ENCODE results near the gene MAP3K5. TPM values are rescaled to one million over a fixed set of nuclear protein-coding genes. Genes with fewer than 3 reads are reported as not detected.

Gene MAP3K5
- total RNA-seq, 4 donors from 2014 or later: 20.8 to 31.7 (median 23.4) TPM

DNA sequence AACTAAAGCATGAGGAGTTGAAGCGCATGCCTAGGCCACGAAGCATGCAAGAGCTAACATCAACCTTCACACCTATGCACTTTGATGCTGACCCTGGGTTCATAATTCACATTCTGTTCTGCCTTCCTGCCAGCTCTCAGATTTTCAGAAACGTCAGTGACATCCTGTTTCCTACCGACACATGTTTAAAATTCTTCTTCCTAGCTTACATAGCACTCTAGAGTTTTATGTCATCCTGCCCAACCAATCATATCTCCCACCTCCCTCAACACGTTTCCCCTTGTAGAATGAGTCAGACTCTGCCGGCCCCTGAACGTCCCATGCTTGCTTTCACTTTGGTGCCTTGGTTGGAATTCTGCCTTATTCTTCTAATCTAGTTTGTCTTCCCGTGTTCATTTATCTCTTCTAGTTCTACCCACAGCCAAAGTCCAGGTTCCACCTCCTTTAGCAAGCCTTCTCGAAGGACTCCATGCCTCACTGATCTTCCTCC is 144.9 kb downstream of the MAP3K5 start:
- H3K27me3 ChIP-seq: no peaks in the 10 kb centered on the region
- ATAC-seq: peak; percentile 69
- peak overlapping the region; percentile 73 to 85 (median 78) for H3K27ac ChIP-seq
- H3K36me3 ChIP-seq: no peaks in the 10 kb centered on the region
- peak; percentile 34 for TF ChIP-seq POLR2AphosphoS5 (IDR thresholded peaks at IDR 0.05)
- TF ChIP-seq EP300 (IDR thresholded peaks at IDR 0.05): no peak
- TF ChIP-seq, protein P1, sequence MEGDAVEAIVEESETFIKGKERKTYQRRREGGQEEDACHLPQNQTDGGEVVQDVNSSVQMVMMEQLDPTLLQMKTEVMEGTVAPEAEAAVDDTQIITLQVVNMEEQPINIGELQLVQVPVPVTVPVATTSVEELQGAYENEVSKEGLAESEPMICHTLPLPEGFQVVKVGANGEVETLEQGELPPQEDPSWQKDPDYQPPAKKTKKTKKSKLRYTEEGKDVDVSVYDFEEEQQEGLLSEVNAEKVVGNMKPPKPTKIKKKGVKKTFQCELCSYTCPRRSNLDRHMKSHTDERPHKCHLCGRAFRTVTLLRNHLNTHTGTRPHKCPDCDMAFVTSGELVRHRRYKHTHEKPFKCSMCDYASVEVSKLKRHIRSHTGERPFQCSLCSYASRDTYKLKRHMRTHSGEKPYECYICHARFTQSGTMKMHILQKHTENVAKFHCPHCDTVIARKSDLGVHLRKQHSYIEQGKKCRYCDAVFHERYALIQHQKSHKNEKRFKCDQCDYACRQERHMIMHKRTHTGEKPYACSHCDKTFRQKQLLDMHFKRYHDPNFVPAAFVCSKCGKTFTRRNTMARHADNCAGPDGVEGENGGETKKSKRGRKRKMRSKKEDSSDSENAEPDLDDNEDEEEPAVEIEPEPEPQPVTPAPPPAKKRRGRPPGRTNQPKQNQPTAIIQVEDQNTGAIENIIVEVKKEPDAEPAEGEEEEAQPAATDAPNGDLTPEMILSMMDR (IDR thresholded peaks at IDR 0.05): no peak
- no peak for TF ChIP-seq POLR2A (IDR thresholded peaks at IDR 0.05)
- WGBS, 2 donors (ENCODE audit: low coverage in 1 of 2): 36 to 38% methylated on average over 9 of the region's 9 CpGs
- H3K9me3 ChIP-seq: no peaks in the 10 kb centered on the region
- peak overlapping the region in 1 of 2 donors; percentile 10 for H3K4me3 ChIP-seq
- peaks cover 9 to 53% (median 15%) of the 10 kb centered on the region in 3 donors for H3K4me1 ChIP-seq

DNA sequence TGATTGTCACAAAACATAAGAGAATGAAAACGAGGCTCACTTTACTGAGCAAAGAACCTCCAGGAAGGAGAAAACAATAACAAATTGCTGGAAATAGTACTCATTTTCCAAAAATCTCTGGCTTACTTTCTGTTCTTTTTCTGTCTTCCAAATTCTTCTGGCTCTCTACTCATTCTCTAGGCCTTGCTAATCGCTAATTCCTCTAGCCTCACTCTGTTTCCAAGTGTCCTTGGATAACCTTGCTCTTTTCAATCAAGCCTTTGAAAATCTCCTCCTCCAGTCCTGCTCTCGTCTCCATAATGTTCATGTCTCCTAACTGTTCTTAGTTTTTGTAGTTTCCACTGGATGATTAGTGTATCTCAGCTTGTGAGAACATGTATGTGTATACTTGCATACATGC is 145.9 kb downstream of the MAP3K5 start:
- Histone ChIP-seq H3K4me3 (no peak overlapping the region), H3K4me1 (peaks cover 9 to 53% (median 15%) of the 10 kb centered on the region in 3 donors), H3K27ac (peak overlapping the region; percentile 73 to 85 (median 78)), H3K27me3 (no peaks in the 10 kb centered on the region), H3K36me3 (no peaks in the 10 kb centered on the region), H3K9me3 (no peaks in the 10 kb centered on the region)
- TF ChIP-seq, protein P1 (IDR thresholded peaks at IDR 0.05): no peak
- no peak for TF ChIP-seq EP300 (IDR thresholded peaks at IDR 0.05)
- TF ChIP-seq POLR2A (IDR thresholded peaks at IDR 0.05): no peak
- TF ChIP-seq POLR2AphosphoS5 (IDR thresholded peaks at IDR 0.05): peak; percentile 68
- peak; percentile 40 for ATAC-seq
- 5 to 27% methylated on average over 3 of the region's 3 CpGs for WGBS, 2 donors (ENCODE audit: low coverage in 1 of 2)

- Histone ChIP-seq H3K36me3 (no peaks in the 10 kb centered on the region), H3K4me1 (peaks cover 9 to 53% (median 15%) of the 10 kb centered on the region in 3 donors), H3K27me3 (no peaks in the 10 kb centered on the region), H3K27ac (peak overlapping the region; percentile 62 to 75 (median 71)), H3K9me3 (no peaks in the 10 kb centered on the region), H3K4me3 (no peak overlapping the region)
- no peak for ATAC-seq
- TF ChIP-seq, protein P1 (IDR thresholded peaks at IDR 0.05): no peak
- TF ChIP-seq POLR2AphosphoS5 (IDR thresholded peaks at IDR 0.05) (no peak), POLR2A (IDR thresholded peaks at IDR 0.05) (no peak), EP300 (IDR thresholded peaks at IDR 0.05) (no peak)
- WGBS, 2 donors (ENCODE audit: low coverage in 1 of 2): 88 to 90% methylated on average over 3 to 4 of the region's 4 CpGs
Observed at GRCh38 chr6:136644597-136644952, 147.7 kb downstream of the MAP3K5 start.

DNA sequence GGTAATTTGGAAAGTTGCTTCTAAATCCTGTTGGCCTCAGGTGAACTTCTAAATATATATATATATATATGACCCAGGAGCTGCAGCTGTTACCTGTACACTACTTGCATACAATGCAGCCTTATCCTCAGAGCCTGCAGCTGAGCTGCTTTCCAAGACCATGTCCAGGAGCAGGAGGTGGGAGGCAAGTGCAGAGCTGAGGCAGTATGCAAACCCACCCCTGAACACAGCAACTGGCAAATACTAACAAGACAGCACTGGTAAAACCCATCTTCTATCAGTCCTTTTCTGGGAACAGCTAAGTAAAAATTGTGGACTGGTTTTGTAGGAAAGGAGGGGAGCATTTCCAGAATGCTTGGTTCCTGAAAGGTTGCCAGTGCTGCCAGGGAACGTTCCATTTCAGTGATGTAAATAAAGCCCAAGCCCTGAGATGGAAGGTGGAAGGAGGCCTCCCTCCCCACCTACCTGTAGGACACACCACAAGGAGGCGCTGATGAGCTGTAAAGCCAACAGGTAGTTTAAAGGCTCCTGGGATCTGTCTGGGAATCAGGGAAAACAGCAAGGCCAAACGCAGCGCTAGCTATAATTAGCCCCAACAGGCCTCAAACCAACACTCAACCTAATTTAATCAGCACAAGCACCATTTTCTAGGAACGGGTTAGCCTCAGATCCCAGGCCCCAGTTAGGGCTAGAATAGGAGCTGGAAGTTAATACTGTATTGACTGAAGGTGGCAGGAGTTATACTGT is 148.3 kb downstream of the MAP3K5 start:
- peak; percentile 89 for ATAC-seq
- Histone ChIP-seq H3K4me1 (peaks cover 9 to 53% (median 15%) of the 10 kb centered on the region in 3 donors), H3K36me3 (no peaks in the 10 kb centered on the region), H3K27me3 (no peaks in the 10 kb centered on the region), H3K27ac (peak overlapping the region; percentile 62 to 75 (median 71)), H3K9me3 (no peaks in the 10 kb centered on the region), H3K4me3 (no peak overlapping the region)
- WGBS, 2 donors (ENCODE audit: low coverage in 1 of 2): 4% methylated on average over 3 to 5 of the region's 5 CpGs
- TF ChIP-seq POLR2A (IDR thresholded peaks at IDR 0.05) (no peak), POLR2AphosphoS5 (IDR thresholded peaks at IDR 0.05) (peak; percentile 67), EP300 (IDR thresholded peaks at IDR 0.05) (no peak)
- TF ChIP-seq, protein P1 (IDR thresholded peaks at IDR 0.05): peak; percentile 86 to 92 (median 89)

All from gastroesophageal sphincter (tissue), 4 donors.